Activated CD4-positive, alpha-beta T cell treated with anti-CD3 and anti-CD28 coated beads, Interleukin-2, Interleukin-4, amounts not matched to agents 100 ng/mL and 50 ng/mL, durations not matched to agents 16 hours and 8 hours (primary cell): ENCODE measurements around the gene GINS2.

ENCODE experiments used
- DNase-seq: peaks from one replicate; pipeline ENCODE4 v3.0.0-alpha.2; 2020; ENCODE audit warnings: low spot score

Gene GINS2

GRCh38 chr16:85640254-85640558 lies 48.5 kb downstream of the GINS2 start:
- no peak for DNase-seq

- DNase-seq, result no peak
These were observed 49.1 kb downstream of the GINS2 start for GRCh38 chr16:85639529-85640253.

GRCh38 chr16:85638695-85639409 lies 49.9 kb downstream of the GINS2 start:
- no peak for DNase-seq

- DNase-seq, result no peak
These were observed 50.7 kb downstream of the GINS2 start for GRCh38 chr16:85637808-85638647.

- no peak for DNase-seq
These were observed 51.5 kb downstream of the GINS2 start for GRCh38 chr16:85637061-85637807.

- DNase-seq, result no peak
These were observed 52.4 kb downstream of the GINS2 start for GRCh38 chr16:85636234-85636812.

GRCh38 chr16:85635545-85636140 lies 53.1 kb downstream of the GINS2 start:
- DNase-seq, result no peak

- no peak for DNase-seq
These were observed 53.8 kb downstream of the GINS2 start for GRCh38 chr16:85634747-85635544.

- DNase-seq, result no peak
These were observed 54.9 kb downstream of the GINS2 start for GRCh38 chr16:85633888-85634287.

- DNase-seq, result no peak
These were observed 55.4 kb downstream of the GINS2 start for GRCh38 chr16:85633438-85633743.

GRCh38 chr16:85632709-85633437 lies 55.9 kb downstream of the GINS2 start:
- no peak for DNase-seq

- DNase-seq, result no peak
These were observed 56.9 kb downstream of the GINS2 start for GRCh38 chr16:85631802-85632393.

- no peak for DNase-seq
These were observed 57.5 kb downstream of the GINS2 start for GRCh38 chr16:85631230-85631629.

- DNase-seq, result no peak
These were observed 58.9 kb downstream of the GINS2 start for GRCh38 chr16:85629853-85630252.

- DNase-seq, result no peak
These were observed 59.4 kb downstream of the GINS2 start for GRCh38 chr16:85629326-85629725.

GRCh38 chr16:85628645-85629044 lies 60.1 kb downstream of the GINS2 start:
- DNase-seq, result no peak

- DNase-seq, result no peak
These were observed 60.5 kb downstream of the GINS2 start for GRCh38 chr16:85628265-85628556.

GRCh38 chr16:85627526-85628264 lies 61.1 kb downstream of the GINS2 start:
- DNase-seq, result no peak

- no peak for DNase-seq
These were observed 61.7 kb downstream of the GINS2 start for GRCh38 chr16:85627089-85627488.
